ENCODE measurements around the gene RSPH1. TPM values are rescaled to one million over a fixed set of nuclear protein-coding genes. Genes with fewer than 3 reads are reported as not detected.

RSPH1 gene
- total and polyA plus RNA-seq, 5 donors = not detected

GRCh38 chr21:42440187-42440792 is 55.7 kb downstream of the RSPH1 start:
- intact Hi-C loops (cut with DNase I) = loop anchor here in 1 of 4 donors (10.0 kb wide), 1 partner anchor 295 kb away; no protein-coding TSS in a partner anchor
- H3K4me1 ChIP-seq (ENCODE audit: control insufficient read depth, insufficient read depth, low read length) = no peaks in the 10 kb centered on the region
- no peaks in the 10 kb centered on the region for H3K27me3 ChIP-seq (ENCODE audit: control insufficient read depth, insufficient read depth)
- DNase-seq (no peak), ATAC-seq (no peak)
- 76% methylated on average over 12 of the region's 12 CpGs for WGBS
- no peak overlapping the region for H3K27ac ChIP-seq (ENCODE audit: low read length)
- H3K4me3 ChIP-seq (ENCODE audit: low read length) = no peak overlapping the region
- no peaks in the 10 kb centered on the region for H3K9me3 ChIP-seq (ENCODE audit: control insufficient read depth, low read length)

GRCh38 chr21:42439284-42440186 is 56.5 kb downstream of the RSPH1 start:
- 78% methylated on average over 17 of the region's 17 CpGs for whole genome bisulfite sequencing
- no peaks in the 10 kb centered on the region for H3K9me3 ChIP-seq (ENCODE audit: control insufficient read depth, low read length)
- H3K27ac ChIP-seq (ENCODE audit: low read length) = no peak overlapping the region
- no peaks in the 10 kb centered on the region for H3K4me1 ChIP-seq (ENCODE audit: control insufficient read depth, insufficient read depth, low read length)
- no peak for DNase-seq
- no peak for ATAC-seq
- H3K27me3 ChIP-seq (ENCODE audit: control insufficient read depth, insufficient read depth) = no peaks in the 10 kb centered on the region
- intact Hi-C loops (cut with DNase I) = loop anchor here in 1 of 4 donors (10.0 kb wide), 1 partner anchor 295 kb away; no protein-coding TSS in a partner anchor
- H3K4me3 ChIP-seq (ENCODE audit: low read length) = no peak overlapping the region

DNA sequence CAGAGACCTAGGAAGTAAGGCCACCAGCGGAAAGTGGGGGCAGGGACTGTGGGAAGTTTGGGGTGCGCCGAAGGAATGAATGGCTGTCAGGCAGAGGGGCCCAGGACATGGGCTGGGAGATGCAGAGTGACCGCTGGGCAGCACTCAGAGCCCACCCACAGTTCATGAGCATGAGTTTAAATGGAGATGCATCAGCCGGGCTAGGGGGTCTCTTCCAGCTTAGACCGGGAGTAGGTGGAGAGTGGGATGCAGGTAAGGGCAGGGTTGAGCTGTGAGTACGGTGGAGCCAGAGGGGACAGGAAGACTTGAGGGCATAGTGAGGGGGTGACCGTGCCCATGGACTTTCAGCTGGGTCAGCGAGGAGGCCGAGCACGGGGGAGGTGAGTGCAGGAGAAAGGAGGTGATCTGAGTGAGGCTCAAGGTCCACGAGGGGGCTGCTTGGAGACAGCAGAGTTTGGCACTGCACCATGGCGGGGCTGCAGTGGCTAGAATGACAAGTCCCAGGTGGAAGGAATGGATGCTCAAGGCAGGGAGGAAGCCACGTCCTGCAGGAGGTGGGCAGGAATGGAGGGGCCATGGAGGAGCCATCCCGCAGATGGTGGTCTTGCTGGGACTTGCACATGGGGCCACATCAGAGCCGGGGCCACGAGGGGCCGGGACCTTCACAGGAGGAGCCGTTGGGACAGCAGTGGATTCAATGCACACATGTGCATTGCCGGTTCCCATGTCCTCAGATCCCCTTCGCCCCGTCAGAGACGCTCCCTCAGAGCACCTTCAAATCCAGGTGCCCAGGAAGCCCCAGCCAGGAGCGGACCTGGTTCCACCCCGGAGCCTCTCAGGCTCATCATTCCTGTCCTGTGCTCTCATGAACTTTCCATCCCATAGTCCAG is 57.5 kb downstream of the RSPH1 start:
- WGBS = 85% methylated on average over 25 of the region's 25 CpGs
- Histone ChIP-seq H3K4me3 (ENCODE audit: low read length) (no peak overlapping the region), H3K27ac (ENCODE audit: low read length) (no peak overlapping the region), H3K9me3 (ENCODE audit: control insufficient read depth, low read length) (no peaks in the 10 kb centered on the region), H3K4me1 (ENCODE audit: control insufficient read depth, insufficient read depth, low read length) (no peaks in the 10 kb centered on the region), H3K27me3 (ENCODE audit: control insufficient read depth, insufficient read depth) (no peaks in the 10 kb centered on the region)
- DNase-seq (no peak), ATAC-seq (no peak)
- intact Hi-C loops (cut with DNase I) = no loop called here

- intact Hi-C loops (cut with DNase I) = no loop called here
Measured at GRCh38 chr21:42437786-42438185, 58.2 kb downstream of the RSPH1 start.

GRCh38 chr21:42436914-42437313 is 59.1 kb downstream of the RSPH1 start:
- Histone ChIP-seq H3K27me3 (ENCODE audit: control insufficient read depth, insufficient read depth) (no peaks in the 10 kb centered on the region), H3K9me3 (ENCODE audit: control insufficient read depth, low read length) (peaks cover 2% of the 10 kb centered on the region), H3K4me3 (ENCODE audit: low read length) (no peak overlapping the region), H3K27ac (ENCODE audit: low read length) (no peak overlapping the region), H3K4me1 (ENCODE audit: control insufficient read depth, insufficient read depth, low read length) (no peaks in the 10 kb centered on the region)
- DNase-seq (no peak), ATAC-seq (no peak)
- intact Hi-C loops (cut with DNase I) = no loop called here

More at GRCh38 chr21:42437786-42438185, 58.2 kb downstream of the RSPH1 start:
- H3K4me1 ChIP-seq (ENCODE audit: control insufficient read depth, insufficient read depth, low read length) = no peaks in the 10 kb centered on the region
- H3K27ac ChIP-seq (ENCODE audit: low read length) = no peak overlapping the region
- WGBS = 49% methylated on average over 8 of the region's 8 CpGs
- H3K27me3 ChIP-seq (ENCODE audit: control insufficient read depth, insufficient read depth) = no peaks in the 10 kb centered on the region
- H3K4me3 ChIP-seq (ENCODE audit: low read length) = no peak overlapping the region
- H3K9me3 ChIP-seq (ENCODE audit: control insufficient read depth, low read length) = no peaks in the 10 kb centered on the region
- DNase-seq = no peak
- ATAC-seq = no peak

GRCh38 chr21:42435833-42436232 is 60.2 kb downstream of the RSPH1 start:
- Histone ChIP-seq H3K9me3 (ENCODE audit: control insufficient read depth, low read length) (peaks cover 3% of the 10 kb centered on the region), H3K4me1 (ENCODE audit: control insufficient read depth, insufficient read depth, low read length) (no peaks in the 10 kb centered on the region), H3K27me3 (ENCODE audit: control insufficient read depth, insufficient read depth) (no peaks in the 10 kb centered on the region), H3K27ac (ENCODE audit: low read length) (no peak overlapping the region), H3K4me3 (ENCODE audit: low read length) (no peak overlapping the region)
- ATAC-seq (no peak), DNase-seq (no peak)
- intact Hi-C loops (cut with DNase I) = no loop called here

DNA sequence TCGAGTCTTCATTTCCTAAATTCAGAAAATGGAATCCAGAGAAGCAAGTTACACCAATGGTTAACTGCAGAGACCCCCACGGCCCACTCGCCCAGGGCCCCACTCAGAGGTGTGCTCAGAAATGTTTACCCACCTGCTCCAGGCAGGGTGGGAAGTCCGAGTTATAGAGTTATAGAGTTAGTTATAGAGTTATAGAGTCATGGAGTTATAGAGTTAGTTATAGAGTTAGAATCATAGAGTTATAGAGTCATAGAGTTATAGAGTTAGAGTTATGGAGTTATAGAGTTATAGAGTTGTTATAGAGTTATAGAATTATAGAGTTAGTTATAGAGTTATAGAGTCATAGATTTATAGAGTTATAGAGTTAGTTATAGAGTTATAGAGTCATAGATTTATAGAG is 60.6 kb downstream of the RSPH1 start:
- 71% methylated on average over 4 of the region's 4 CpGs for WGBS
- intact Hi-C loops (cut with DNase I) = no loop called here
- H3K4me1 ChIP-seq (ENCODE audit: control insufficient read depth, insufficient read depth, low read length) = no peaks in the 10 kb centered on the region
- H3K27ac ChIP-seq (ENCODE audit: low read length) = no peak overlapping the region
- no peak for DNase-seq
- no peak overlapping the region for H3K4me3 ChIP-seq (ENCODE audit: low read length)
- no peaks in the 10 kb centered on the region for H3K27me3 ChIP-seq (ENCODE audit: control insufficient read depth, insufficient read depth)
- peaks cover 3% of the 10 kb centered on the region for H3K9me3 ChIP-seq (ENCODE audit: control insufficient read depth, low read length)
- no peak for ATAC-seq

DNA sequence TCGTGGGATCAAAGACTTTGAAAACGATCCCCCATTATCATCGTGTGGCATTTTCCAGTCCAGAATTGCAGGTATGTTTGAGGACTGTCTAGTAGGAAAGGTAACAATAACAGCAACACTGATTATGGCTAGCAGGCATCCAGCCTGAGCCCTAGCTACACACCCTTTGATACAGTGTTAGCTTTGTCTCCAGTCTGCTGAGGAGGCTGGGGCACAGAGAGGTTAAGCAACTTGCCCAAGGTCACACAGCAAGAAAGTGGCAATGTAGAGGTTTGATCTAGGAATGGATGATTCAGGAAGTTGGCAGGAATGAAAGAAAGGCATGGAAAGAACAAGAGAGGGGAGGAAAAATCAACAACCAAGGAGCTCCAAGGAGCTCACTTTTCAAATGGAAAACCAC is 61.1 kb downstream of the RSPH1 start:
- H3K4me3 ChIP-seq (ENCODE audit: low read length) = no peak overlapping the region
- H3K4me1 ChIP-seq (ENCODE audit: control insufficient read depth, insufficient read depth, low read length) = no peaks in the 10 kb centered on the region
- DNase-seq (no peak), ATAC-seq (no peak)
- WGBS = 59% methylated on average over 3 of the region's 3 CpGs
- H3K9me3 ChIP-seq (ENCODE audit: control insufficient read depth, low read length) = peaks cover 3% of the 10 kb centered on the region
- H3K27ac ChIP-seq (ENCODE audit: low read length) = no peak overlapping the region
- no peaks in the 10 kb centered on the region for H3K27me3 ChIP-seq (ENCODE audit: control insufficient read depth, insufficient read depth)
- intact Hi-C loops (cut with DNase I) = no loop called here

- intact Hi-C loops (cut with DNase I) = no loop called here
- H3K27me3 ChIP-seq (ENCODE audit: control insufficient read depth, insufficient read depth) = no peaks in the 10 kb centered on the region
Measured at GRCh38 chr21:42433946-42434551, 62.0 kb downstream of the RSPH1 start.

DNA sequence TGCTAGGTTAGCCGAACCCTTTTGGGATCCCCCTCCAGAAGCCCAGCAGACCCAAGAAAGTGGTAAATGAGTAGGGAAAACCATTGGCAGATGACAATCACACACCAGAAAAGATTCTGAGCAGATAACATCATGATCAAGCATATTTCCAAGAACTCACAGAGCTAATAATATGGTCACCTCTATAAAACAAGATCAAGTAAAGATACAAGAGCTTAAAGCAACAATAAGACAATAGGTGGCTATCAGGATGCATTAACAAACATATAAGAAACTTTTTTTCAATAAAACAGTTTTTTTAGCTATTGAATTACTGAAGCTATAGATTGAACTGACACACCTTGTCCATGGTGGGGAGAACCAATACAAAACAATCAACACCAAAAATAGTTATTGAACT is 63.3 kb downstream of the RSPH1 start:
- H3K27me3 ChIP-seq (ENCODE audit: control insufficient read depth, insufficient read depth) = no peaks in the 10 kb centered on the region

More at GRCh38 chr21:42433946-42434551, 62.0 kb downstream of the RSPH1 start:
- peak in 1 of 2 donors; percentile 70 for ATAC-seq
- no peaks in the 10 kb centered on the region for H3K4me1 ChIP-seq (ENCODE audit: control insufficient read depth, insufficient read depth, low read length)
- H3K27ac ChIP-seq (ENCODE audit: low read length) = no peak overlapping the region
- DNase-seq = no peak
- WGBS = 22% methylated on average over 10 of the region's 10 CpGs
- peaks cover 3% of the 10 kb centered on the region for H3K9me3 ChIP-seq (ENCODE audit: control insufficient read depth, low read length)
- H3K4me3 ChIP-seq (ENCODE audit: low read length) = no peak overlapping the region

More for the DNA sequence above, 63.3 kb downstream of the RSPH1 start:
- Histone ChIP-seq H3K4me3 (ENCODE audit: low read length) (no peak overlapping the region), H3K9me3 (ENCODE audit: control insufficient read depth, low read length) (peaks cover 3% of the 10 kb centered on the region), H3K4me1 (ENCODE audit: control insufficient read depth, insufficient read depth, low read length) (no peaks in the 10 kb centered on the region), H3K27ac (ENCODE audit: low read length) (no peak overlapping the region)
- no peak for DNase-seq
- intact Hi-C loops (cut with DNase I) = no loop called here
- 90% methylated on average over 1 of the region's 1 CpG for WGBS
- ATAC-seq = no peak

Measured in right cardiac atrium (tissue), 5 donors.